Peyer's patch (tissue), 4 donors: Measurements from ENCODE around the gene ADGRD1.

ENCODE experiments used
- CTCF ChIP-seq, 6 experiments: fragments of 450-650 bp in 4 of 6; fragments of 200-600 bp in 2 of 6; sonication (generic) in 1 of 6; IDR thresholded peaks; one replicate each; pipeline ENCODE4 v1.5.1; 2017 to 2019; ENCODE audit warnings: antibody characterized with exemption in 6 of 6, mild to moderate bottlenecking in 3 of 6, moderate library complexity in 1 of 6
- POLR2A ChIP-seq, 2 donors: fragments of 450-650 bp; IDR thresholded peaks; one replicate each; pipeline ENCODE4 v1.5.1; 2017; ENCODE audit warnings: antibody characterized with exemption in 2 of 2, mild to moderate bottlenecking in 2 of 2, moderate library complexity in 2 of 2

GRCh38 chr12:130924966-130925665, 28.6 kb upstream of the ADGRD1 start:
- TF ChIP-seq CTCF (IDR thresholded peaks at IDR 0.05) (no peak), POLR2A (IDR thresholded peaks at IDR 0.05) (no peak)
